Measurements from ENCODE around the gene LAMA3. TPM values are rescaled to one million over a fixed set of nuclear protein-coding genes. Genes with fewer than 3 reads are reported as not detected.

Gene LAMA3
- total RNA-seq, 1 donor from 2014 or later: 1.7 TPM

- H3K4me3 Mint-ChIP-seq (ENCODE audit: unreplicated experiment): no peak overlapping the region
Measured at GRCh38 chr18:23716516-23716915, 27.3 kb downstream of the LAMA3 start.

DNA sequence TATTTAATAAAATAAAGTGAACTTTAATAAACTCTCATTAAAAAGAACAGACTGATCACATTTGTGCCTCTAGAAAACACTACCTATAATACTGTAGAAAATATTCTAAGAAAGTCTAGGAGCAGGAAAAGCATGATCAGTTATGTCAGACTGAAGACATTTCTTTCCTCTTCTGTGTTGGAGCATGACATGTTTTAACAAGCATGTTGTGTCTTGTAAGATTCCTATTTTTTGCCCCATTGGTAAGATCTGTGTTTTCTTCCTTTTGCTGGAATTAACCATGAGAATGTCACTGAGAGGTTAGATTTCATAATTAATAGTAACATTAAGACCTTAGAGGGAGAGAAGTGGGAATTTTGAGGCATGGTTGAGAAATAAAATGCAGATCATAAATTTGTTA, 27.7 kb downstream of the LAMA3 start:
- peaks cover 15% of the 10 kb centered on the region for H3K4me1 Mint-ChIP-seq (ENCODE audit: unreplicated experiment)
- TF ChIP-seq CTCF (IDR thresholded peaks at IDR 0.05; ENCODE audit: unreplicated experiment): no peak
- no peak overlapping the region for H3K4me3 Mint-ChIP-seq (ENCODE audit: unreplicated experiment)
- H3K27ac Mint-ChIP-seq (ENCODE audit: unreplicated experiment): no peak overlapping the region
- H3K36me3 Mint-ChIP-seq (ENCODE audit: low read depth, unreplicated experiment): no peaks in the 10 kb centered on the region
- H3K9me3 Mint-ChIP-seq (ENCODE audit: unreplicated experiment): no peaks in the 10 kb centered on the region
- no peak for DNase-seq (ENCODE audit: low spot score)
- H3K27me3 Mint-ChIP-seq (ENCODE audit: unreplicated experiment): no peaks in the 10 kb centered on the region

More at GRCh38 chr18:23716516-23716915, 27.3 kb downstream of the LAMA3 start:
- no peaks in the 10 kb centered on the region for H3K27me3 Mint-ChIP-seq (ENCODE audit: unreplicated experiment)
- no peaks in the 10 kb centered on the region for H3K36me3 Mint-ChIP-seq (ENCODE audit: low read depth, unreplicated experiment)
- peaks cover 10% of the 10 kb centered on the region for H3K4me1 Mint-ChIP-seq (ENCODE audit: unreplicated experiment)
- no peak for TF ChIP-seq CTCF (IDR thresholded peaks at IDR 0.05; ENCODE audit: unreplicated experiment)
- DNase-seq (ENCODE audit: low spot score): no peak
- no peaks in the 10 kb centered on the region for H3K9me3 Mint-ChIP-seq (ENCODE audit: unreplicated experiment)
- H3K27ac Mint-ChIP-seq (ENCODE audit: unreplicated experiment): no peak overlapping the region

DNA sequence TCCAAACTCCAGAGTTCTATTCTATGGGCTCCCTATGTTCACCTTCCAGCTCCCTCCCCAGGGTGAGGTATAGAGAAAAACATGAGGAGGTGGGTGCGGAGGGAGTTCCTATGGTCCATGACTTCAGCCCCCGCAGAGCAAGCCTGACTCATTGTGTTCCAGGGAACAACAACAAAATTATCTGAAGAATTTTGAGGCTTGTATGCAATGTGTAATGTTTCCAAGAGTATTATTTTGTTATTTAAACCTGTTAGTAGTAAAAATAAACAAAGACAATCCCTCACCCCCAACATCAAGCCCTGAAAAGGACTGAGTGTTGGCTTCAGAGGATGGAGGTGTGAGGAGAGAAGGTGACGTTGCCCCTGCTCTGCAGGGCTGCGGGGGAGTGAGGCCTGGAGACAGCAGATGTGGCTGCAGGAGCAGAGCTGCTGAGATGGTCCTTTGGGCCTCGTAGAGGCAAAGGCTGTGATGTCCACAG, 29.0 kb downstream of the LAMA3 start:
- Mint-ChIP-seq H3K4me3 (ENCODE audit: unreplicated experiment) (no peak overlapping the region), H3K27ac (ENCODE audit: unreplicated experiment) (no peak overlapping the region), H3K4me1 (ENCODE audit: unreplicated experiment) (peaks cover 14% of the 10 kb centered on the region), H3K9me3 (ENCODE audit: unreplicated experiment) (no peaks in the 10 kb centered on the region), H3K27me3 (ENCODE audit: unreplicated experiment) (no peaks in the 10 kb centered on the region), H3K36me3 (ENCODE audit: low read depth, unreplicated experiment) (no peaks in the 10 kb centered on the region)
- no peak for DNase-seq (ENCODE audit: low spot score)
- TF ChIP-seq CTCF (IDR thresholded peaks at IDR 0.05; ENCODE audit: unreplicated experiment): no peak

DNA sequence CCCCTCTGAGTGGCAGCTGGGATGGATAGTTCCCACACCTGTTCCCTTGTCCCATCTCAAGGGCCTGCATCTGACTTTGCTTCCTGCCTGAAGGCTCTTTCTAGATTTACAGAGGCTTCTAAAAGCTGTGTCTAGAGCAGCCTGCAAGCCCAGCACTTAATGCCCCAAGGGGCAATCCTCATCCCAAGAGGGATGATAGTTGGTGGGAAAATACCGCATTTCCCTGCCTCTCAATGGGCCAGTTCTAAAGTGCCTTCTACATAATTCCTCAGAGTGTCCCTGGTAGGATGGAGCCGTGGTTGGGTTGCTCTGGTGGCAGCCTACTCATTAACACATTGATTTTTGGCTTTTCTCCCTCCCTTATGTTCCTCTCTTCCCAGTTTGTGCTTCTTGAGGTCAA, 29.5 kb downstream of the LAMA3 start:
- no peaks in the 10 kb centered on the region for H3K36me3 Mint-ChIP-seq (ENCODE audit: low read depth, unreplicated experiment)

More for the DNA sequence above, 29.5 kb downstream of the LAMA3 start:
- DNase-seq (ENCODE audit: low spot score): no peak
- no peaks in the 10 kb centered on the region for H3K27me3 Mint-ChIP-seq (ENCODE audit: unreplicated experiment)
- no peak for TF ChIP-seq CTCF (IDR thresholded peaks at IDR 0.05; ENCODE audit: unreplicated experiment)
- no peak overlapping the region for H3K27ac Mint-ChIP-seq (ENCODE audit: unreplicated experiment)
- H3K9me3 Mint-ChIP-seq (ENCODE audit: unreplicated experiment): no peaks in the 10 kb centered on the region
- peaks cover 16% of the 10 kb centered on the region for H3K4me1 Mint-ChIP-seq (ENCODE audit: unreplicated experiment)
- no peak overlapping the region for H3K4me3 Mint-ChIP-seq (ENCODE audit: unreplicated experiment)
